K562 (cell line): Measurements from ENCODE around the gene TMEM59. TPM values are rescaled to one million over a fixed set of nuclear protein-coding genes. Genes with fewer than 3 reads are reported as not detected.

ENCODE experiments used
- ATAC-seq: fragments of 200-7000 bp; cut with Tn5 transposase; 3 replicates; pipeline ENCODE4 v1.9.1; 2020; ENCODE audit warnings: moderate library complexity
- BruUV-seq: library from RNA; stranded (reverse); fragments of 400-500 nt; replicated peaks from 2 replicates; lab custom pipeline; 2021; lab: Mats Ljungman, UMichigan
- CTCF ChIA-PET: fragments of 300-600 bp; formaldehyde crosslinking; extraction: SDS; loops from one replicate; lab custom pipeline; 2021; ENCODE audit warnings: low intra/inter-chr PET ratio; lab: Yijun Ruan, JAX
- POLR2A ChIA-PET: fragments of 300-600, 350-650 bp; sonication (Branson Sonifier 250); formaldehyde crosslinking; extraction: SDS; loops from one replicate; lab custom pipeline; 2021; ENCODE audit warnings: antibody characterized with exemption, inconsistent platforms; lab: Yijun Ruan, JAX
- DNase-seq, 4 experiments: peaks; one replicate each; pipeline versions ENCODE4 v3.0.0 to v3.0.0-alpha.2; 2011 to 2018; ENCODE audit warnings: low spot score in 3 of 4, mixed read lengths in 3 of 4; ENCODE audit errors: extremely low read depth in 1 of 4
- FAIRE-seq: peaks from 2 replicates; lab custom pipeline; 2011; peaks lifted over from hg19 to GRCh38; lab: Jason Lieb, UNC
- H2AFZ ChIP-seq: 2 replicates; pipeline ENCODE4 v1.6.0; 2011; ENCODE audit warnings: low read depth, low read length, control low read depth, inconsistent platforms
- H3K27ac ChIP-seq: fragments of 200-600 bp; 3 replicates; pipeline ENCODE4 v1.8.0; 2011; ENCODE audit warnings: low read depth, mild to moderate bottlenecking, control low read depth, inconsistent platforms, low read length, moderate library complexity, mixed read lengths; ENCODE audit errors: extremely low read depth
- H3K27me3 ChIP-seq, 2 experiments: fragments of 300-600 bp in 1 of 2; 2 replicates in 1 of 2; 3 replicates in 1 of 2; pipeline versions ENCODE4 v1.6.0 to v1.8.0; 2011; ENCODE audit warnings: inconsistent platforms in 2 of 2, low read length in 2 of 2, mild to moderate bottlenecking in 1 of 2, mixed read lengths in 1 of 2, moderate library complexity in 1 of 2; ENCODE audit not compliant: control insufficient read depth in 2 of 2, insufficient read depth in 2 of 2
- H3K36me3 ChIP-seq: fragments of 300-600 bp; 3 replicates; pipeline ENCODE4 v1.8.0; 2011; ENCODE audit warnings: mild to moderate bottlenecking, low read length, inconsistent platforms; ENCODE audit not compliant: control insufficient read depth, insufficient read depth
- H3K4me1 ChIP-seq, 2 experiments: fragments of 200-600 bp in 1 of 2; replicated peaks in 1 of 2; 2 replicates in 1 of 2; 3 replicates in 1 of 2; pipeline versions ENCODE4 v1.5.1 to v1.8.0; 2011; ENCODE audit warnings: inconsistent platforms in 2 of 2, low read length in 2 of 2, mild to moderate bottlenecking in 1 of 2, mixed read lengths in 1 of 2, moderate library complexity in 1 of 2; ENCODE audit not compliant: control insufficient read depth in 2 of 2, insufficient read depth in 2 of 2
- H3K4me2 ChIP-seq: 2 replicates; pipeline ENCODE4 v1.6.1; 2011; ENCODE audit warnings: low read length, control low read depth, inconsistent platforms, mixed read lengths; ENCODE audit not compliant: insufficient read depth
- H3K4me3 ChIP-seq: fragments of 200-600 bp; sonication (generic), shearing (Covaris generic); 2 replicates; pipeline ENCODE4 v1.5.1; 2016; ENCODE audit warnings: control low read depth, inconsistent platforms
- H3K79me2 ChIP-seq: fragments of 200-600 bp; 3 replicates; pipeline ENCODE4 v1.8.0; 2011; ENCODE audit warnings: low read length, inconsistent platforms; ENCODE audit not compliant: control insufficient read depth, insufficient read depth
- H3K9ac ChIP-seq, 2 experiments: 2 replicates each; pipeline versions ENCODE4 v1.6.0 to v1.6.1; 2011; ENCODE audit warnings: low read depth in 2 of 2, low read length in 2 of 2, control low read depth in 1 of 2, inconsistent platforms in 1 of 2, mild to moderate bottlenecking in 1 of 2, mixed read lengths in 1 of 2; ENCODE audit not compliant: insufficient read depth in 1 of 2
- H3K9me1 ChIP-seq: one replicate; pipeline ENCODE4 v1.6.0; 2011; ENCODE audit warnings: inconsistent platforms, mild to moderate bottlenecking, low read length, moderate library complexity; ENCODE audit not compliant: control insufficient read depth, insufficient read depth
- H3K9me3 ChIP-seq: replicated peaks from 2 replicates; pipeline ENCODE4 v1.5.1; 2011; ENCODE audit warnings: low read depth, low read length, inconsistent platforms; ENCODE audit not compliant: control insufficient read depth, insufficient read depth
- H4K20me1 ChIP-seq: replicated peaks from 2 replicates; pipeline ENCODE4 v1.6.1; 2011; ENCODE audit warnings: low read length, inconsistent platforms, mixed read lengths; ENCODE audit not compliant: control insufficient read depth, insufficient read depth
- CBFA2T3 ChIP-seq: fragments of 450-650 bp; IDR thresholded peaks from 2 replicates; pipeline ENCODE4 v1.6.1; 2017
- CEBPB ChIP-seq: fragments of 450-650 bp; IDR thresholded peaks from 2 replicates; pipeline ENCODE4 v1.6.1; 2016; ENCODE audit warnings: missing genetic modification characterization, missing compliant biosample characterization
- E2F5 ChIP-seq: sonication (generic); formaldehyde crosslinking; IDR thresholded peaks from 2 replicates; pipeline ENCODE4 v1.8.0; 2022; ENCODE audit warnings: mild to moderate bottlenecking, missing genetic modification reagents
- ETS1 ChIP-seq: conservative IDR thresholded peaks from 2 replicates; pipeline ENCODE4 v1.6.1; 2011; ENCODE audit warnings: low read depth, mild to moderate bottlenecking, low read length; ENCODE audit not compliant: control insufficient read depth
- ETV1 ChIP-seq: fragments of 450-650 bp; conservative IDR thresholded peaks from 2 replicates; pipeline ENCODE4 v1.6.1; 2016; ENCODE audit warnings: missing genetic modification characterization, control low read depth, low read depth, missing compliant biosample characterization
- GABPA ChIP-seq: fragments of 200-800 bp; sonication (Bioruptor generic); conservative IDR thresholded peaks from 2 replicates; pipeline ENCODE4 v1.6.1; 2016; ENCODE audit warnings: low read depth, missing genetic modification characterization, missing compliant biosample characterization
- IFI16 ChIP-seq: fragments of 250-450 bp; sonication (Bioruptor Pico); IDR thresholded peaks from 2 replicates; pipeline ENCODE4 v2.1.2; 2022; ENCODE audit warnings: mild to moderate bottlenecking, inconsistent platforms
- LARP7 ChIP-seq: fragments of 450-650 bp; IDR thresholded peaks from 2 replicates; pipeline ENCODE4 v1.6.1; 2016
- MAZ ChIP-seq, 2 experiments: fragments of 450-650 bp in 1 of 2; sonication (generic) in 1 of 2; formaldehyde crosslinking; IDR thresholded peaks in 1 of 2; conservative IDR thresholded peaks in 1 of 2; 2 replicates each; pipeline versions ENCODE4 v1.4.0 to v1.5.0; 2020; ENCODE audit warnings: mild to moderate bottlenecking in 1 of 2, missing genetic modification reagents in 1 of 2
- MEIS2 ChIP-seq: fragments of 450-650 bp; IDR thresholded peaks from 2 replicates; pipeline ENCODE4 v1.6.1; 2014; ENCODE audit warnings: mild to moderate bottlenecking; ENCODE audit not compliant: partially characterized antibody
- PHB2 ChIP-seq: fragments of 450-650 bp; IDR thresholded peaks from 2 replicates; pipeline ENCODE4 v1.6.1; 2017; ENCODE audit warnings: low read depth
- PRDM10 ChIP-seq: fragments of 450-650 bp; IDR thresholded peaks from 2 replicates; pipeline ENCODE4 v1.6.1; 2018; ENCODE audit not compliant: partially characterized antibody
- TCF7 ChIP-seq: sonication (generic); IDR thresholded peaks from 2 replicates; pipeline ENCODE4 v1.6.1; 2016; ENCODE audit warnings: antibody characterized with exemption, borderline replicate concordance
- ZNF140 ChIP-seq: fragments of 250-450 bp; sonication (Bioruptor Pico); IDR thresholded peaks from 2 replicates; pipeline ENCODE4 v1.8.0; 2021; ENCODE audit warnings: moderate library complexity, mild to moderate bottlenecking, inconsistent platforms
- WGBS: fragments of 100-300 bp; shearing (Covaris generic); methylation state at CpG from one replicate; pipeline ENCODE4 v1.1.6; 2016; ENCODE audit warnings: low coverage, mixed read lengths; ENCODE audit not compliant: insufficient coverage; ENCODE audit errors: missing lambda C conversion rate; 5-methylcytosine and 5-hydroxymethylcytosine counted together
- in situ Hi-C: fragments of 300-500 bp; cut with MboI; formaldehyde crosslinking; loops from 4 replicates; pipeline ENCODE4 v1.15.0; 2018; ENCODE audit warnings: inconsistent platforms, mixed read lengths
- intact Hi-C: fragments of 100-400 bp; cut with micrococcal nuclease; formaldehyde crosslinking; loops from 2 replicates; pipeline ENCODE4 v1.14.2; 2022
- polyA plus RNA-seq, 8 experiments: library from polyadenylated mRNA; depleted of rRNA in 4 of 8; stranded (reverse) in 5 of 8; unstranded in 3 of 8; fragments of >200 nt; fragmentation: Nextera tagmentation in 2 of 8; fragmentation: Illumina TruSeq in 1 of 8; extraction: Ambion mirVana in 2 of 8; extraction: Trizol in 1 of 8; gene quantifications; 2 replicates each; pipeline versions ENCODE4 v1.2.1 to v1.2.3, GENCODE V29; 2011 to 2014; ENCODE audit warnings: inconsistent platforms in 1 of 8, missing spikeins in 1 of 8
- total RNA-seq, 7 experiments: library from RNA; depleted of rRNA in 6 of 7; stranded (reverse); fragments of >200 nt in 6 of 7; fragmentation: Illumina TruSeq in 2 of 7; extraction: Trizol in 2 of 7; gene quantifications; 2 replicates each; pipeline versions ENCODE4 v1.2.1 to v1.2.3, GENCODE V29; 2011 to 2021; ENCODE audit warnings: low replicate concordance in 1 of 7

Gene TMEM59
- total and polyA plus RNA-seq, 9 of the 15 experiments (the other 6 are each of a cell fraction or from before 2014, with no cell fraction given), result 93.1 to 316 (median 151) TPM

GRCh38 chr1:54096227-54096876 lies 43.3 kb upstream of the TMEM59 start (continued):
- TF ChIP-seq PRDM10, result peak; percentile 80

GRCh38 chr1:54095546-54096226 lies 42.7 kb upstream of the TMEM59 start:
- no peaks in the 10 kb centered on the region for H3K79me2 ChIP-seq
- no peak overlapping the region for H3K9ac ChIP-seq
- ChIA-PET CTCF (no interaction called here), POLR2A (no interaction called here)
- BruUV-seq, result no TSS peak
- peaks cover 4% of the 10 kb centered on the region; the same call in 1 of the 3 replicates for H3K36me3 ChIP-seq
- H3K9me3 ChIP-seq, result no peaks in the 10 kb centered on the region
- H3K4me2 ChIP-seq, result no peak overlapping the region
- H2AFZ ChIP-seq, result no peak overlapping the region
- ATAC-seq (no peak), FAIRE-seq (no peak), DNase-seq (no peak)
- H3K27me3 ChIP-seq, result no peaks in the 10 kb centered on the region
- 65% methylated on average over 8 of the region's 8 CpGs for WGBS
- H4K20me1 ChIP-seq, result no peaks in the 10 kb centered on the region
- no peak overlapping the region for H3K4me3 ChIP-seq
- H3K27ac ChIP-seq, result no peak overlapping the region
- H3K9me1 ChIP-seq, result no peaks in the 10 kb centered on the region
- in situ Hi-C loops, result no loop called here
- H3K4me1 ChIP-seq, result 0 out of 5 replicates have a peak, but pooled peaks cover 0 to 4% of the 10 kb centered on the region in 2 experiments
- intact Hi-C loops, result no loop called here
- TF ChIP-seq ETV1 (tag) (0 out of 2 replicates have a peak, but pooled peaks have one; percentile 26), MEIS2 (peak; percentile 59), E2F5 (CRISPR knock-in tag) (no peak), ZNF140 (CRISPR knock-in tag) (no peak), LARP7 (no peak), CBFA2T3 (no peak), TCF7 (no peak), MAZ (CRISPR knock-in tag; conservative IDR thresholded peaks at IDR 0.05 in 1 of 2, IDR thresholded peaks at IDR 0.05 in 1 of 2) (no peak), PHB2 (no peak), GABPA (tag) (0 out of 2 replicates have a peak, but pooled peaks have one; percentile 27), IFI16 (CRISPR knock-in tag) (no peak), ETS1 (no peak), CEBPB (0 out of 2 replicates have a peak, but pooled peaks have one; percentile 35)
